ENCODE results near the gene RSPH6A. TPM values are rescaled to one million over a fixed set of nuclear protein-coding genes. Genes with fewer than 3 reads are reported as not detected.

The RSPH6A gene
- total RNA-seq, 4 donors from 2014 or later, result 0.50 to 8.9 (median 3.9) TPM

DNA sequence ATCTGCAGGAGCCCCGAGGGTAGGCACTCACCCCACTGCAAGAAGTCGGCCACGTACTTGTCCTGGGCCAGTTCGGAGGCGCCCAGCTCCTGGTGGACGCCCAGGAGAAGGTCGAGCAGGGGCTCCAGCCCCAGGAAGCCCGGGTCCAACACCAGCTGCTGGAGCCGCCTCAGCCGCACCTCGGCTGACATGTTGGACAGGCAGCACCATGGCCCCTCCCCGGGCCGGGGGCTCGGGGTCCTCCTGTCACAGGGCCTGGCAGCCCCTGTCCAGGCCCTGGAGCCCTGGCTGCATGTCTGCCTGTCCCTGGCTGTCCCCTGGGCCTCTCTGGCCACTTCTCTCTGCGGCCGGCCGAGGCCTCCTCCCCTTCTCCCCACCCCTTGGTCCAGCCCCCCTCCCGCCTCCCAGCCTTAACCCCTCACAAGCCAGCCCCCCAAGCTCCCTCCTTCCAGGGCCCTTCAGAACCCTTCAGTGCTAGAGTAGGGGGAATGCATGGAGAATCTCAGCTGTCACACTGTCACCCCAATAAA, 32.9 kb downstream of the RSPH6A start, which contains the start of gene DMPK:
Gene DMPK, minus strand, starts transcription at position 329 of the 530 bp plus-strand sequence. Its CDS starts 138 bp downstream, at position 191.
- peak in 1 of 2 donors; percentile 35 for DNase-seq
- Histone ChIP-seq H3K27ac (peak within 1 kb of the TSS; percentile 62 to 79 (median 65)), H3K4me3 (replicated peaks in 1 of 3) (peak within 1 kb of the TSS in 1 of 3 donors; percentile 24), H3K36me3 (peaks cover 22% of the 10 kb centered on the region in 2 donors), H3K27me3 (no peaks in the 10 kb centered on the region), H3K9me3 (no peaks in the 10 kb centered on the region), H3K4me1 (peaks cover 30 to 35% of the 10 kb centered on the region in 2 donors)
- 0 to 3% methylated on average over 2 to 7 of the region's 18 CpGs for WGBS, 2 donors
- intact Hi-C loops (cut with DNase I), result no loop called here
- TF ChIP-seq, protein P1, sequence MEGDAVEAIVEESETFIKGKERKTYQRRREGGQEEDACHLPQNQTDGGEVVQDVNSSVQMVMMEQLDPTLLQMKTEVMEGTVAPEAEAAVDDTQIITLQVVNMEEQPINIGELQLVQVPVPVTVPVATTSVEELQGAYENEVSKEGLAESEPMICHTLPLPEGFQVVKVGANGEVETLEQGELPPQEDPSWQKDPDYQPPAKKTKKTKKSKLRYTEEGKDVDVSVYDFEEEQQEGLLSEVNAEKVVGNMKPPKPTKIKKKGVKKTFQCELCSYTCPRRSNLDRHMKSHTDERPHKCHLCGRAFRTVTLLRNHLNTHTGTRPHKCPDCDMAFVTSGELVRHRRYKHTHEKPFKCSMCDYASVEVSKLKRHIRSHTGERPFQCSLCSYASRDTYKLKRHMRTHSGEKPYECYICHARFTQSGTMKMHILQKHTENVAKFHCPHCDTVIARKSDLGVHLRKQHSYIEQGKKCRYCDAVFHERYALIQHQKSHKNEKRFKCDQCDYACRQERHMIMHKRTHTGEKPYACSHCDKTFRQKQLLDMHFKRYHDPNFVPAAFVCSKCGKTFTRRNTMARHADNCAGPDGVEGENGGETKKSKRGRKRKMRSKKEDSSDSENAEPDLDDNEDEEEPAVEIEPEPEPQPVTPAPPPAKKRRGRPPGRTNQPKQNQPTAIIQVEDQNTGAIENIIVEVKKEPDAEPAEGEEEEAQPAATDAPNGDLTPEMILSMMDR (IDR thresholded peaks at IDR 0.05), result no peak
- no peak for TF ChIP-seq POLR2A (IDR thresholded peaks at IDR 0.05)

DNA sequence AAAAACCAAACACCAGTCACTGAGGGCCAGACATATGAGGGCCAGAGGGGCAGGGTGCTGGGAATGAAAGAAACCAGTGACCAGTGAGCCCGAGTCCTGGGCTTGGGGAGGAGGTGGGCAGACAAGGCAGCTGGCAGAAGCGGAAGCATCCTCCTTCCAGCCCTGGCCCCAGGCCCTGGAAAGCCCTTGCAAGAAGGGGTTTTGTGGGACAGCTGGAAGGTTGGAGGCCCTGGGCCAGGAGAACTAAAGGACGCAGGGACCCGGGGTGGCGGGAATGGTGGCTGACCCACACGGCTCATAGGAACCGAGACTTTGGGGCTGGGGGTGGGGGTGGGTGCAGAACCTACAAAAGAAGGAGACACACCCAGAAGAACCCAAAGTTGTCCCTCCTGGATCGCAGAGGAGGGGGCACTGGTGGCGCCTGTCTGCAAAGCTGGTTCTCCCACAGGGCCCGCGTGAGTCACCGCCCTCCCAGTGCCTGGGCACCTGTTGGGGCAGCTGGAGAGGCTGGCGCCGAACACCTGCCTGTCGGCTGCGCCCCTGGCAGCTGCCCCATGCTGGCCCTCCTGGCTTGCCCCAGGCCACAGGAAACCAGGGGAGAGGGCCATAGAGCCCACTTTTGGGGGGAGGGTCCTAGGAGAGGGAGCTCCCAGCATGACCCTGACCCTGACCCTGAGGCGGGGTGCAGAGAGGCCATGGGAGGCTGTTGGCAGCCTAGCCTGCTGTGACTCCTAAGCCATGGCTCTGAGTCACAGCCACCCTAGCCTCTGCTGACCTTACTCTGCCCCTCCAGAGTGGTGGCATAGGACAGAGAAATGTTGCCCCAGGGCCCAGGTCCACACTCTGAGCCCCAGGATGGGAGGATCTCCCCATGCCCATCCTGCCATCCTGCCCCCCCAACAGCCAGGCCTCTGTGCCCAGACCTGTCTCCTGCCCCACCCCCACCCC, 33.6 kb downstream of the RSPH6A start:
- intact Hi-C loops (cut with DNase I), result no loop called here
- Histone ChIP-seq H3K27me3 (no peaks in the 10 kb centered on the region), H3K4me3 (replicated peaks in 1 of 3) (peak overlapping the region in 1 of 3 donors; percentile 24), H3K27ac (peak overlapping the region in 2 of 3 donors; percentile 65 to 79), H3K36me3 (peaks cover 22 to 23% of the 10 kb centered on the region in 2 donors), H3K9me3 (no peaks in the 10 kb centered on the region), H3K4me1 (peaks cover 30 to 35% of the 10 kb centered on the region in 2 donors)
- TF ChIP-seq, protein P1 (IDR thresholded peaks at IDR 0.05), result no peak
- no peak for TF ChIP-seq POLR2A (IDR thresholded peaks at IDR 0.05)
- peak; percentile 37 to 48 for DNase-seq
- WGBS, 2 donors, result 51 to 55% methylated on average over 7 of the region's 17 CpGs

DNA sequence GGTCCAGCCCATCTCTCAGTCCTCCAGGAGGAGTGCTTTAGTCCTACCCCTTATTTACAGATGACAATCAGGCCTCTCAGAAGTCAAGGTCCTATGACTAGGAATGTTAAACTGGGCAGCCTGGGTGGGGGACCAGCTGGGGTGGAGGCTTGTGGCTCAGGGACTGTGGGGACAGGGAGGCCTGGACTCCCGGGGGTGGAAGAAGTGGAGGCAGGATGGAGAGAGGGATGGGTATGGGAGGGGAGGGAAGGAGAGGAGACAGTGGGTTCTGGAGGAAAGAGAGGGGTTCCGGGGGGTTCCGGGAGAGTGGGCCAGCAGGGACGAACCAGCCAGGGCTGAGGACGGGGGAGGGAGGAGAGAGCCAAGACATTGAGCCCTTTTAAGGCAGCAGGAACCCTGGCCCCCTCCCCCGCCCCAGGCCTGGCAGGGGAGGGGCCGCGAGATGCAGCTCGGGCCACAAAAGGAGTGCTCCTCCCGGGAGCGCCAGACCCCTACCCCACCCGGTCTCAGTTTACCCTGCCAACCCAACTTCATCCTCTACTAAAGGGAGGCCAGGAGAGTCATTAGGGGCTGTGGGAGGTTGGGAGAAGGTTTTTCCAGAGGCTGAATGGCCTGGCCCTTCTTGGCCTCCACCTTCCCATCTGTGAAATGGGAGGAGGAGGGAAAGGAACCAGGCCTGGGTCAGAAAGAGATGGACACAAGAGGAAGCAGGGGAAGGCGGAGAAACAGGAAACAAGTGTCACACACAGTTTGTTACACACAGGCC, 34.5 kb downstream of the RSPH6A start:
- Histone ChIP-seq H3K27me3 (no peaks in the 10 kb centered on the region), H3K36me3 (peaks cover 16 to 17% of the 10 kb centered on the region in 2 donors), H3K4me1 (peaks cover 30 to 35% of the 10 kb centered on the region in 2 donors), H3K9me3 (no peaks in the 10 kb centered on the region), H3K27ac (peak overlapping the region in 1 of 3 donors; percentile 8), H3K4me3 (replicated peaks in 1 of 3) (no peak overlapping the region)
- no peak for DNase-seq
- no peak for TF ChIP-seq POLR2A (IDR thresholded peaks at IDR 0.05)
- TF ChIP-seq, protein P1 (IDR thresholded peaks at IDR 0.05), result no peak
- WGBS, 2 donors, result 37 to 51% methylated on average over 9 to 12 of the region's 13 CpGs
- intact Hi-C loops (cut with DNase I), result no loop called here

DNA sequence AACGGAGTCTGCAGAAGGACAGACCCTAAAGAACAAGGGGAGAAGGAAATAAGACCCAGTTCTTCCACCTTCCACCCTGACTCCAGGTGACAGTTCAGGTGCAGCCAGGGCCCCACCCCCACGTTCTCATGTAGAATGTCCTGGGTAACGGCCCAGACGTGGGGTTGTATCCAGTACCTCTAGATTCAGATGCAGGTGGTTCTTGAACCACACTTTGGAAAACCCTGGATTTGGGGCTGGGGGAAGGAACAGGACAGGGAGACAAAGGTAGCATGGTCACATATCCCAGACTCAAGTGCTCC, 35.0 kb downstream of the RSPH6A start:
- TF ChIP-seq, protein P1 (IDR thresholded peaks at IDR 0.05), result no peak
- no peak for TF ChIP-seq POLR2A (IDR thresholded peaks at IDR 0.05)
- Histone ChIP-seq H3K27me3 (no peaks in the 10 kb centered on the region), H3K27ac (no peak overlapping the region), H3K4me1 (peaks cover 30 to 35% of the 10 kb centered on the region in 2 donors), H3K36me3 (peaks cover 13 to 15% of the 10 kb centered on the region in 2 donors), H3K9me3 (no peaks in the 10 kb centered on the region), H3K4me3 (replicated peaks in 1 of 3) (no peak overlapping the region)
- intact Hi-C loops (cut with DNase I), result no loop called here
- WGBS, 2 donors, result 55 to 56% methylated on average over 4 of the region's 4 CpGs
- DNase-seq, result no peak
